Right lobe of liver (tissue), 6 donors: ENCODE results near the gene TNIK. TPM values are rescaled to one million over a fixed set of nuclear protein-coding genes. Genes with fewer than 3 reads are reported as not detected.
"Not testable (repeated sequence)": the region's sequence is repeated elsewhere in the genome, so short reads cannot be mapped to it uniquely, and the experiment has no call there.

Experiments
- ATAC-seq, 4 donors: fragments of 200-7000 bp; cut with Tn5 transposase; one replicate each; pipeline ENCODE4 v1.9.1; 2020; ENCODE audit warnings: mild to moderate bottlenecking in 4 of 4, moderate library complexity in 4 of 4
- DNase-seq, 3 donors: peaks; one replicate each; pipeline ENCODE4 v3.0.0-alpha.2; 2020
- H3K27ac ChIP-seq, 3 donors: fragments of 200-600 bp; one replicate each; pipeline ENCODE4 v1.8.0; 2022
- H3K27me3 ChIP-seq, 2 donors: fragments of 200-600 bp; one replicate each; pipeline ENCODE4 v1.8.0; 2022
- H3K36me3 ChIP-seq, 4 donors: fragments of 200-600 bp; sonication (generic) in 1 of 4; one replicate each; pipeline versions ENCODE4 v1.5.1 to v1.8.0; 2017 to 2022; ENCODE audit warnings: control low read depth in 1 of 4
- H3K4me1 ChIP-seq, 4 donors: fragments of 200-600 bp; sonication (generic) in 1 of 4; one replicate each; pipeline versions ENCODE4 v1.5.1 to v1.8.0; 2017 to 2022; ENCODE audit warnings: control low read depth in 1 of 4
- H3K4me3 ChIP-seq, 3 donors: fragments of 200-600 bp; one replicate each; pipeline ENCODE4 v1.8.0; 2022
- H3K9me3 ChIP-seq, 4 donors: fragments of 200-600 bp; sonication (generic) in 1 of 4; one replicate each; pipeline versions ENCODE4 v1.5.1 to v1.8.0; 2017 to 2022; ENCODE audit warnings: control low read depth in 1 of 4
- POLR2A ChIP-seq: fragments of 450-650 bp; IDR thresholded peaks from one replicate; pipeline ENCODE4 v1.6.1; 2017; ENCODE audit warnings: antibody characterized with exemption, mild to moderate bottlenecking
- WGBS: methylation state at CpG from one replicate; pipeline ENCODE4 v1.1.6; 2018; ENCODE audit warnings: low coverage, low lambda C conversion rate; ENCODE audit not compliant: insufficient coverage; ENCODE audit errors: missing lambda C conversion rate; 5-methylcytosine and 5-hydroxymethylcytosine counted together
- intact Hi-C, 2 donors: fragments of 100-400 bp; cut with DNase I; formaldehyde crosslinking; loops; one replicate each; pipeline versions ENCODE4 v1.11.2 to v1.14.1; 2022
- total RNA-seq, 6 experiments: library from RNA; depleted of rRNA in 2 of 6; stranded (reverse); fragments of >200 nt in 2 of 6; fragmentation: NEBNext Ultra II Directional in 3 of 6; extraction: Animal tissue kit (Norgen Biotek cat#: 25700) in 3 of 6; gene quantifications; one replicate each; pipeline versions ENCODE4 v1.1.0 to v1.2.4, GENCODE V29; 2016 to 2023
- TF ChIP-seq, protein P1 (sequence below), 4 donors: fragments of 200-600 bp in 3 of 4; fragments of 450-650 bp in 1 of 4; IDR thresholded peaks; one replicate each; pipeline versions ENCODE4 v1.5.1 to v1.8.0; 2016 to 2022; ENCODE audit warnings: antibody characterized with exemption in 4 of 4, mild to moderate bottlenecking in 2 of 4
- donor health status: DM: no; HTN: yes; CAD: no.
- donor health status: DM: no; HTN: no; CAD: no.
- donor health status: DM: no; HTN: no; CAD: no.
- donor health status: DM: no; HTN: yes; CAD: no.
- donor health status: DM: no; HTN: yes; CAD: no.

TNIK gene
- total RNA-seq, 6 experiments from 2014 or later: 5.2 to 8.0 (median 6.8) TPM

DNA sequence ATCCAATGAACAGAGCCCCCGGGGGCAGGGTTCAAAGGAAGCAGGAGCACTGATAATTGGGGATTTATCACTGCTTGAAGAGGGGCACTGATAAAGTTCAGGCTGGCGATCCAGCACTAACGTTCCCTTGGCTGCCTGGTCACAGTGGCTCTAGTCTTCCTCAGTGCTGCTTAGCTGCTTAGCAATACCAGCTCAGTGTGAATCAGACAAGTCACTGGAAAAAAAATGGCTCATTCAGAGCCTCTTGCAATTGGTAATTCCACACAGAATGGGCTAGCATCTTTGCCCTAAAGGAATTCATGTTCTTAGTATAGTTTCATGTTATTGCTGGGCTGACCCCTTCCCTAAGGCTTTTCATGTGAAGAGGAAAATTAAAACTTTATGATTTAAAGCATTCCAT, 338.0 kb downstream of the TNIK start:
- H3K36me3 ChIP-seq: peaks cover 0 to 2% (median 0%) of the 10 kb centered on the region in 4 donors
- no peaks in the 10 kb centered on the region for H3K4me1 ChIP-seq
- 56% methylated on average over 3 of the region's 3 CpGs for WGBS
- DNase-seq (no peak), ATAC-seq (no peak)
- TF ChIP-seq, protein P1, sequence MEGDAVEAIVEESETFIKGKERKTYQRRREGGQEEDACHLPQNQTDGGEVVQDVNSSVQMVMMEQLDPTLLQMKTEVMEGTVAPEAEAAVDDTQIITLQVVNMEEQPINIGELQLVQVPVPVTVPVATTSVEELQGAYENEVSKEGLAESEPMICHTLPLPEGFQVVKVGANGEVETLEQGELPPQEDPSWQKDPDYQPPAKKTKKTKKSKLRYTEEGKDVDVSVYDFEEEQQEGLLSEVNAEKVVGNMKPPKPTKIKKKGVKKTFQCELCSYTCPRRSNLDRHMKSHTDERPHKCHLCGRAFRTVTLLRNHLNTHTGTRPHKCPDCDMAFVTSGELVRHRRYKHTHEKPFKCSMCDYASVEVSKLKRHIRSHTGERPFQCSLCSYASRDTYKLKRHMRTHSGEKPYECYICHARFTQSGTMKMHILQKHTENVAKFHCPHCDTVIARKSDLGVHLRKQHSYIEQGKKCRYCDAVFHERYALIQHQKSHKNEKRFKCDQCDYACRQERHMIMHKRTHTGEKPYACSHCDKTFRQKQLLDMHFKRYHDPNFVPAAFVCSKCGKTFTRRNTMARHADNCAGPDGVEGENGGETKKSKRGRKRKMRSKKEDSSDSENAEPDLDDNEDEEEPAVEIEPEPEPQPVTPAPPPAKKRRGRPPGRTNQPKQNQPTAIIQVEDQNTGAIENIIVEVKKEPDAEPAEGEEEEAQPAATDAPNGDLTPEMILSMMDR (IDR thresholded peaks at IDR 0.05): no peak
- TF ChIP-seq POLR2A: no peak
- H3K27me3 ChIP-seq: no peaks in the 10 kb centered on the region
- H3K9me3 ChIP-seq: no peaks in the 10 kb centered on the region
- no peak overlapping the region for H3K27ac ChIP-seq
- intact Hi-C loops: no loop called here
- H3K4me3 ChIP-seq: no peak overlapping the region

DNA sequence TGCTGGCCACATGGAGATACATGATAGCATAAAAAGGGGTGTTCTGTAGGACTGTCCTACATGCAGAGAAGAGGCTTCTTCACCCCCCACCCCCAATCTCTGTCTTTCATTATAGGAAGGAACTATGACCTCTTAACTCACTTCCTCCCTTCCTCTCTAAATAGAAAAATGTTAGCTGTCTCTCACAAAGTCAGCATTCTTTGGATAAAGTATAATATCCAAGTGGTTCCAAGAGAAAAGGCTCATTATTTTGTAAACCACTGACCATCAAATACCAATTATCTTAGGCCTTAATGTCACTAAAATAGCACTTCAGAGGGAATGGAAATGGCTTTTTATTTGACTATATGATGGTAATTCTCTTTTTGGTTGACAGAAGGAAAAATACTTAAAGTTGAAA, 338.4 kb downstream of the TNIK start:
- H3K27ac ChIP-seq: no peak overlapping the region
- no peaks in the 10 kb centered on the region for H3K9me3 ChIP-seq
- TF ChIP-seq POLR2A: no peak
- TF ChIP-seq, protein P1 (IDR thresholded peaks at IDR 0.05): no peak
- H3K4me3 ChIP-seq: no peak overlapping the region
- ATAC-seq (no peak), DNase-seq (no peak)
- intact Hi-C loops: no loop called here
- H3K27me3 ChIP-seq: no peaks in the 10 kb centered on the region
- H3K4me1 ChIP-seq: no peaks in the 10 kb centered on the region
- peaks cover 0 to 2% (median 0%) of the 10 kb centered on the region in 4 donors for H3K36me3 ChIP-seq

DNA sequence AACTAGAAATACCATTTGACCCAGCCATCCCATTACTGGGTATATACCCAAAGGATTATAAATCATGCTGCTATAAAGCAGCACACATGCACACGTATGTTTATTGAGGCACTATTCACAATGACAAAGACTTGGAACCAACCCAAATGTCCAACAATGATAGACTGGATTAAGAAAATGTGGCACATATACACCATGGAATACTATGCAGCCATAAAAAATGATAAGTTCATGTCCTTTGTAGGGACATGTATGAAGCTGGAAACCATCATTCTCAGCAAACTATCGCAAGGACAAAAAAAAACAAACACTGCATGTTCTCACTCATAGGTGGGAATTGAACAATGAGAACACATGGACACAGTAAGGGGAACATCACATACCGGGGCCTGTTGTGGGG, 340.8 kb downstream of the TNIK start:
- ATAC-seq, H3K36me3 ChIP-seq, H3K4me3 ChIP-seq, DNase-seq, H3K27ac ChIP-seq, H3K4me1 ChIP-seq, H3K27me3 ChIP-seq, intact Hi-C loops, H3K9me3 ChIP-seq: not testable (repeated sequence)
- WGBS: 94% methylated on average over 2 of the region's 3 CpGs

DNA sequence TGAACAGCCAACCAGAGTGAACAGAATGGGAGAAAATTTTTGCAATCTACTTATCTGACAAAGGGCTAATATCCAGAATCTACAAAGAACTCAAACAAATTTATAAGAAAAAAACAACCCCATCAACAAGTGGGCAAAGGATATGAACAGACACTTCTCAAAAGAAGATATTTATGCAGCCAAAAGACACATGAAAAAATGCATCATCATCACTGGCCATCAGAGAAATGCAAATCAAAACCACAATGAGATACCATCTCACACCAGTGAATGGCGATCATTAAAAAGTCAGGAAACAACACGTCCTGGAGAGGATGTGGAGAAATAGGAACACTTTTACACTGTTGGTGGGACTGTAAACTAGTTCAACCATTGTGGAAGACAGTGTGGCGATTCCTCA, 341.2 kb downstream of the TNIK start:
- H3K27ac ChIP-seq, H3K4me1 ChIP-seq, DNase-seq, H3K4me3 ChIP-seq, H3K9me3 ChIP-seq, H3K27me3 ChIP-seq, intact Hi-C loops, ATAC-seq, H3K36me3 ChIP-seq: not testable (repeated sequence)
- 100% methylated on average over 1 of the region's 3 CpGs for WGBS

DNA sequence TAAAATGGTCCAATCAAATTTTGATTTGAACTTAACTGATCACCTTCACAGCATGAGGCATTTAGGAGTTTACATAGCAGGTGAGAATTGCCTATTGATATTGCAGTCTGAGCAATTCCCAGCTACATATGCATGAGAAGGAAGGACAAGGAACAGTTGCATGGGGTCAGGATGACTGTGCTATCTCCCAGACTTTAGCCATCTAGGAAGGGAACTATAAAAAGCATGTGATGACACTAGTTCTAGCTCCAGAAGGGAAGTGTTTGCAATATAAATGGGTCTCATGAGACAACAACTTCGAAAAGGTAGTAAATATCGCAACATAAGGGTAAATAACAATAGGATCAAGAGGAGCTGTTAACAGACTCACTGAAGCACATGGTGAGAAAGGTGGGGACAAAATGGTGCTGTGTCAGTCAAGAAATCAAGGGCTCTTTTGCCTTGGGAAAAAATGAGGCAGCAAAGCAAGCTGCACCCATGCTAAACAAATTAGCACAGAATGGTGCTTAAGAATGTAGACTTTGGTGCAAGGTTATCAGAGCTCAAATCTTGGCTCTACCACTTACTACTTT, 343.3 kb downstream of the TNIK start:
- H3K27me3 ChIP-seq: no peaks in the 10 kb centered on the region
- 83% methylated on average over 2 of the region's 2 CpGs for WGBS
- TF ChIP-seq POLR2A: no peak
- TF ChIP-seq, protein P1 (IDR thresholded peaks at IDR 0.05): no peak
- no peak for ATAC-seq
- H3K36me3 ChIP-seq: no peaks in the 10 kb centered on the region
- H3K4me3 ChIP-seq: no peak overlapping the region
- H3K27ac ChIP-seq: no peak overlapping the region
- no peaks in the 10 kb centered on the region for H3K9me3 ChIP-seq
- no peaks in the 10 kb centered on the region for H3K4me1 ChIP-seq
- intact Hi-C loops: no loop called here
- DNase-seq: no peak

DNA sequence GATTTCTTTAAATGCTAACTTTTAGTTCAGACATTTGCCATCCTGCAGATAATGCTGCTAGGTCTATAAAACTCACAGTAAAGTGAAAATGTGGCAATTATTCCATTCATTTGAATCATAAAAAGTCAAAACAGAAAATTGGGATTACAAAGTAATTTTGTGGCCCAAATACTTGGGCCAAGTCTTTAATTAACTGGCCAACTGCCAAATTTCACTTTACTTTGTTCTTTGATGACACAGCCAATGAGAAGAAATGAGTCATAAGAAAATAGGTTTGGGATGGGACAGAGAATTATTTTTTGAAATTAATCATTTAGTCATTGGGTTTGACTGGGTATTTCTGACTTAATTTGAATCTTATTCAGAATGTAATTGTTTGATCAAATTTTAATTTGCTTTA, 343.8 kb downstream of the TNIK start:
- no peak for ATAC-seq
- no peaks in the 10 kb centered on the region for H3K4me1 ChIP-seq
- no peak for TF ChIP-seq POLR2A
- TF ChIP-seq, protein P1 (IDR thresholded peaks at IDR 0.05): no peak
- H3K27ac ChIP-seq: no peak overlapping the region
- H3K4me3 ChIP-seq: no peak overlapping the region
- no peaks in the 10 kb centered on the region for H3K36me3 ChIP-seq
- intact Hi-C loops: no loop called here
- DNase-seq: no peak
- H3K27me3 ChIP-seq: no peaks in the 10 kb centered on the region
- no peaks in the 10 kb centered on the region for H3K9me3 ChIP-seq
